HEK293 (cell line): ENCODE results near the gene KIAA1671.
A peak's percentile ranks its signal among the peaks of the same experiment; 100 is the strongest.

Experiments used
- CTCF ChIA-PET: fragments of 350-600 bp; formaldehyde crosslinking; extraction: SDS; loops from one replicate; lab custom pipeline; 2021; ENCODE audit warnings: antibody characterized with exemption; lab: Yijun Ruan, JAX
- POLR2A ChIA-PET: fragments of 300-600 bp; formaldehyde crosslinking; extraction: SDS; loops from one replicate; lab custom pipeline; 2020; ENCODE audit warnings: antibody characterized with exemption, inconsistent platforms; lab: Yijun Ruan, JAX
- H3K27ac ChIP-seq: fragments of 200-500 bp; sonication (Bioruptor generic); 2 replicates; pipeline ENCODE4 v1.5.1; 2014; ENCODE audit warnings: low read depth, low read length, control low read depth, inconsistent platforms; ENCODE audit errors: extremely low read depth
- H3K36me3 ChIP-seq, 2 experiments: fragments of 200-500 bp in 1 of 2; sonication (Bioruptor generic) in 1 of 2; 1 replicate in 1 of 2; 2 replicates in 1 of 2; pipeline ENCODE4 v1.5.1; 2014 to 2017; ENCODE audit warnings: inconsistent platforms in 2 of 2, low read length in 2 of 2; ENCODE audit not compliant: control insufficient read depth in 2 of 2, insufficient read depth in 1 of 2
- H3K4me1 ChIP-seq: fragments of 200-500 bp; sonication (Bioruptor generic); 2 replicates; pipeline ENCODE4 v1.5.1; 2014; ENCODE audit warnings: mild to moderate bottlenecking, low read length, inconsistent platforms; ENCODE audit not compliant: control insufficient read depth, insufficient read depth
- H3K4me3 ChIP-seq: 2 replicates; pipeline ENCODE4 v1.5.1; 2011; ENCODE audit warnings: low read depth, mild to moderate bottlenecking, control low read depth, low read length, moderate library complexity
- H3K9me3 ChIP-seq: fragments of 200-500 bp; sonication (Bioruptor generic); 2 replicates; pipeline ENCODE4 v1.5.1; 2014; ENCODE audit warnings: low read depth, low read length, inconsistent platforms; ENCODE audit not compliant: control insufficient read depth, insufficient read depth
- FEZF1 ChIP-seq: fragments of 450-650 bp; formaldehyde crosslinking; IDR thresholded peaks from 2 replicates; pipeline ENCODE4 v1.5.1; 2016; ENCODE audit warnings: missing biosample characterization, missing genetic modification characterization
- GLIS1 ChIP-seq: fragments of 450-650 bp; formaldehyde crosslinking; IDR thresholded peaks from 2 replicates; pipeline ENCODE4 v1.5.1; 2016; ENCODE audit warnings: missing biosample characterization, missing genetic modification characterization
- KLF10 ChIP-seq: fragments of 450-650 bp; IDR thresholded peaks from 2 replicates; pipeline ENCODE4 v1.5.1; 2018; ENCODE audit warnings: missing biosample characterization, mild to moderate bottlenecking, missing genetic modification characterization
- SETDB1 ChIP-seq: IDR thresholded peaks from one replicate; pipeline ENCODE4 v1.6.1; 2017; ENCODE audit warnings: mild to moderate bottlenecking, low read length, moderate library complexity, mixed read lengths; ENCODE audit not compliant: insufficient read length
- YY1 ChIP-seq: fragments of 450-650 bp; formaldehyde crosslinking; IDR thresholded peaks from 2 replicates; pipeline ENCODE4 v1.5.1; 2018; ENCODE audit warnings: missing biosample characterization, missing genetic modification characterization
- ZEB2 ChIP-seq: fragments of 450-650 bp; formaldehyde crosslinking; IDR thresholded peaks from 2 replicates; pipeline ENCODE4 v1.5.1; 2016; ENCODE audit warnings: missing biosample characterization, missing genetic modification characterization
- ZIC2 ChIP-seq: fragments of 450-650 bp; formaldehyde crosslinking; IDR thresholded peaks from 2 replicates; pipeline ENCODE4 v1.5.1; 2016; ENCODE audit warnings: missing biosample characterization, missing genetic modification characterization
- ZNF121 ChIP-seq: fragments of 450-650 bp; formaldehyde crosslinking; IDR thresholded peaks from 2 replicates; pipeline ENCODE4 v1.5.1; 2016; ENCODE audit warnings: missing biosample characterization, missing genetic modification characterization
- ZNF138 ChIP-seq: fragments of 450-650 bp; formaldehyde crosslinking; IDR thresholded peaks from 2 replicates; pipeline ENCODE4 v1.5.1; 2016; ENCODE audit warnings: missing biosample characterization, missing genetic modification characterization, borderline replicate concordance
- ZNF214 ChIP-seq: fragments of 450-650 bp; formaldehyde crosslinking; IDR thresholded peaks from 2 replicates; pipeline ENCODE4 v1.5.1; 2017; ENCODE audit warnings: missing biosample characterization, mild to moderate bottlenecking, missing genetic modification characterization, borderline replicate concordance
- ZNF292 ChIP-seq: fragments of 450-650 bp; formaldehyde crosslinking; IDR thresholded peaks from 2 replicates; pipeline ENCODE4 v1.5.1; 2016; ENCODE audit warnings: low read depth, missing biosample characterization, missing genetic modification characterization, borderline replicate concordance
- ZNF311 ChIP-seq: fragments of 450-650 bp; formaldehyde crosslinking; IDR thresholded peaks from 2 replicates; pipeline ENCODE4 v1.5.1; 2017; ENCODE audit warnings: missing biosample characterization, missing genetic modification characterization, borderline replicate concordance
- ZNF560 ChIP-seq: fragments of 450-650 bp; formaldehyde crosslinking; IDR thresholded peaks from 2 replicates; pipeline ENCODE4 v1.5.1; 2017; ENCODE audit warnings: missing biosample characterization, missing genetic modification characterization, borderline replicate concordance
- ZNF658 ChIP-seq: fragments of 450-650 bp; formaldehyde crosslinking; IDR thresholded peaks from 2 replicates; pipeline ENCODE4; 2016; ENCODE audit warnings: missing biosample characterization, missing genetic modification characterization
- TF ChIP-seq, protein P1 (sequence below): fragments of 450-650 bp; formaldehyde crosslinking; IDR thresholded peaks from 2 replicates; pipeline ENCODE4 v1.5.1; 2016; ENCODE audit warnings: missing biosample characterization, missing genetic modification characterization
- TF ChIP-seq, protein P2 (sequence below): fragments of 450-650 bp; formaldehyde crosslinking; optimal IDR thresholded peaks from 2 replicates; pipeline ENCODE3; 2016; ENCODE audit warnings: missing biosample characterization, mild to moderate bottlenecking, missing genetic modification characterization
- TF ChIP-seq, protein P3 (sequence below): fragments of 450-650 bp; formaldehyde crosslinking; IDR thresholded peaks from 2 replicates; pipeline ENCODE4 v1.5.1; 2017; ENCODE audit warnings: missing biosample characterization, missing genetic modification characterization
- TF ChIP-seq, protein P4 (sequence below): fragments of 450-650 bp; formaldehyde crosslinking; IDR thresholded peaks from 2 replicates; pipeline ENCODE4 v1.5.1; 2016; ENCODE audit warnings: missing biosample characterization, missing genetic modification characterization
- TF ChIP-seq, protein P5 (sequence below): fragments of 450-650 bp; formaldehyde crosslinking; IDR thresholded peaks from 2 replicates; pipeline ENCODE4 v1.5.1; 2017; ENCODE audit warnings: missing biosample characterization, missing genetic modification characterization
- TF ChIP-seq, protein P6 (sequence below): fragments of 450-650 bp; formaldehyde crosslinking; IDR thresholded peaks from 2 replicates; pipeline ENCODE4 v1.5.1; 2016; ENCODE audit warnings: missing biosample characterization, missing genetic modification characterization

KIAA1671 gene

DNA sequence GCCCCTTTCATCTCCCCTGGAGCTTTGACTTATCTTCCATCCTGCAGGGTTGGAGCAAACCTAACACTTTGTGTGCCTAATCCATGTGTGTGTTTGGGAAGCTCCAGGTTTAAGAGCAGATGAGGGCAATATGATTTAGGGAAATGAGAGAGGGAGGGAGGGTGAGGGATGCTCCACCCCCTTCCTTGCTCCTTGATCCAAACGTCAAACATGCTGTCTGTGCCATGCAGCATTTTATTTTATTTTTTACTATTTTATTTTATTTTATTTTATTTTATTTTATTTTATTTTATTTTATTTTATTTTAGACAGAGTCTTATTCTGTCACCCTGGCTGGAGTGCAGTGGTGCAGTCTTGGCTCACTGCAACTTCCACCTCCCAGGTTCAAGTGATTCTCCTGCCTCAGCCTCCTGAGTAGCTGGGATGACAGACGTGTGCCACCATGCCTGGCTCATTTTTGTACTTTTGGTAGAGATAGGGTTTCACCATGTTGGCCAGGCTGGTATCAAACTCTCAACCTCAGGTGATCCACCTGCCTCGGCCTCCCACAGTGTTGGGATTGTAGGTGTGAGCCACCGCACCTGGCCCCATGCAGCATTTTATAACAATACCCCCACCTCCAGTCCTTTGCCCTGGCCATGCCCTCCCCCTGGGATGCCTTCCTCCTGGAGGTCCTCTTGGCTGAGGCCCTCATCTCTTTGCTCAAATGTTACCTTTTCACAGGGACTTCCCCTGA lies 194.6 kb downstream of the KIAA1671 start:
- POLR2A ChIA-PET: no interaction called here
- TF ChIP-seq ZIC2 (tag by site-specific recombination): peak; percentile 15; the same call in 1 of the 2 replicates
- TF ChIP-seq SETDB1: no peak
- peak; percentile 96 for TF ChIP-seq GLIS1 (tag by site-specific recombination)
- TF ChIP-seq, protein P1, sequence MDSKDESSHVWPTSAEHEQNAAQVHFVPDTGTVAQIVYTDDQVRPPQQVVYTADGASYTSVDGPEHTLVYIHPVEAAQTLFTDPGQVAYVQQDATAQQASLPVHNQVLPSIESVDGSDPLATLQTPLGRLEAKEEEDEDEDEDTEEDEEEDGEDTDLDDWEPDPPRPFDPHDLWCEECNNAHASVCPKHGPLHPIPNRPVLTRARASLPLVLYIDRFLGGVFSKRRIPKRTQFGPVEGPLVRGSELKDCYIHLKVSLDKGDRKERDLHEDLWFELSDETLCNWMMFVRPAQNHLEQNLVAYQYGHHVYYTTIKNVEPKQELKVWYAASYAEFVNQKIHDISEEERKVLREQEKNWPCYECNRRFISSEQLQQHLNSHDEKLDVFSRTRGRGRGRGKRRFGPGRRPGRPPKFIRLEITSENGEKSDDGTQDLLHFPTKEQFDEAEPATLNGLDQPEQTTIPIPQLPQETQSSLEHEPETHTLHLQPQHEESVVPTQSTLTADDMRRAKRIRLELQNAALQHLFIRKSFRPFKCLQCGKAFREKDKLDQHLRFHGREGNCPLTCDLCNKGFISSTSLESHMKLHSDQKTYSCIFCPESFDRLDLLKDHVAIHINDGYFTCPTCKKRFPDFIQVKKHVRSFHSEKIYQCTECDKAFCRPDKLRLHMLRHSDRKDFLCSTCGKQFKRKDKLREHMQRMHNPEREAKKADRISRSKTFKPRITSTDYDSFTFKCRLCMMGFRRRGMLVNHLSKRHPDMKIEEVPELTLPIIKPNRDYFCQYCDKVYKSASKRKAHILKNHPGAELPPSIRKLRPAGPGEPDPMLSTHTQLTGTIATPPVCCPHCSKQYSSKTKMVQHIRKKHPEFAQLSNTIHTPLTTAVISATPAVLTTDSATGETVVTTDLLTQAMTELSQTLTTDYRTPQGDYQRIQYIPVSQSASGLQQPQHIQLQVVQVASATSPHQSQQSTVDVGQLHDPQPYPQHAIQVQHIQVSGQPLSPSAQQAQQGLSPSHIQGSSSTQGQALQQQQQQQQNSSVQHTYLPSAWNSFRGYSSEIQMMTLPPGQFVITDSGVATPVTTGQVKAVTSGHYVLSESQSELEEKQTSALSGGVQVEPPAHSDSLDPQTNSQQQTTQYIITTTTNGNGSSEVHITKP (tag by site-specific recombination): peak; percentile 93
- TF ChIP-seq ZNF138 (tag by site-specific recombination): no peak
- no peak for TF ChIP-seq ZNF214 (tag by site-specific recombination)
- TF ChIP-seq, protein P2, sequence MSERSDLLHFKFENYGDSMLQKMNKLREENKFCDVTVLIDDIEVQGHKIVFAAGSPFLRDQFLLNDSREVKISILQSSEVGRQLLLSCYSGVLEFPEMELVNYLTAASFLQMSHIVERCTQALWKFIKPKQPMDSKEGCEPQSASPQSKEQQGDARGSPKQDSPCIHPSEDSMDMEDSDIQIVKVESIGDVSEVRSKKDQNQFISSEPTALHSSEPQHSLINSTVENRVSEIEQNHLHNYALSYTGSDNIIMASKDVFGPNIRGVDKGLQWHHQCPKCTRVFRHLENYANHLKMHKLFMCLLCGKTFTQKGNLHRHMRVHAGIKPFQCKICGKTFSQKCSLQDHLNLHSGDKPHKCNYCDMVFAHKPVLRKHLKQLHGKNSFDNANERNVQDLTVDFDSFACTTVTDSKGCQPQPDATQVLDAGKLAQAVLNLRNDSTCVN (tag by site-specific recombination): no peak
- TF ChIP-seq, protein P3, sequence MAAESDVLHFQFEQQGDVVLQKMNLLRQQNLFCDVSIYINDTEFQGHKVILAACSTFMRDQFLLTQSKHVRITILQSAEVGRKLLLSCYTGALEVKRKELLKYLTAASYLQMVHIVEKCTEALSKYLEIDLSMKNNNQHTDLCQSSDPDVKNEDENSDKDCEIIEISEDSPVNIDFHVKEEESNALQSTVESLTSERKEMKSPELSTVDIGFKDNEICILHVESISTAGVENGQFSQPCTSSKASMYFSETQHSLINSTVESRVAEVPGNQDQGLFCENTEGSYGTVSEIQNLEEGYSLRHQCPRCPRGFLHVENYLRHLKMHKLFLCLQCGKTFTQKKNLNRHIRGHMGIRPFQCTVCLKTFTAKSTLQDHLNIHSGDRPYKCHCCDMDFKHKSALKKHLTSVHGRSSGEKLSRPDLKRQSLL (tag by site-specific recombination): no peak
- TF ChIP-seq, all 188 proteins: peak for 3
- Histone ChIP-seq H3K36me3 (no peaks in the 10 kb centered on the region), H3K27ac (no peak overlapping the region), H3K4me1 (no peaks in the 10 kb centered on the region), H3K4me3 (no peak overlapping the region), H3K9me3 (no peaks in the 10 kb centered on the region)
- CTCF ChIA-PET: no interaction called here

DNA sequence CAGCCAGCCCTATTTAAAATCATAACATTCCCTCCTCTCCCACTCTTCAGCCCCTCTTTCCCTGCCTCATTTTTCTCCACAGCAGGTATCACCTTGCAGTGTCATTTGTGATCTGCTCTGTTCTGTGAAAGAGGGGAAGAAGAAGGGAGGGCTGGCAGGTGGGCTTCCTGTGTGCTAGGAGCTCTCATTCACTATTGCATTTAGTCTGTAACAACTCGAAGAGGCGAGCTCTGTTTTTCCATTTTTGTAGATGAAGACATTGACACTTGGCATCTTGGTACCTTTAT lies 195.1 kb downstream of the KIAA1671 start:
- ChIA-PET CTCF (no interaction called here), POLR2A (no interaction called here)
- no peak overlapping the region for H3K4me3 ChIP-seq
- no peaks in the 10 kb centered on the region for H3K4me1 ChIP-seq
- H3K9me3 ChIP-seq: no peaks in the 10 kb centered on the region
- no peak overlapping the region for H3K27ac ChIP-seq
- H3K36me3 ChIP-seq: no peaks in the 10 kb centered on the region
- TF ChIP-seq ZNF311 (tag by site-specific recombination) (no peak), FEZF1 (no peak), ZNF292 (tag by site-specific recombination) (no peak), ZEB2 (tag by site-specific recombination) (no peak), ZNF121 (tag by site-specific recombination) (no peak), YY1 (tag by site-specific recombination) (no peak), ZNF658 (no peak), ZNF560 (tag by site-specific recombination) (no peak), KLF10 (tag by site-specific recombination) (no peak)
- TF ChIP-seq, protein P4, sequence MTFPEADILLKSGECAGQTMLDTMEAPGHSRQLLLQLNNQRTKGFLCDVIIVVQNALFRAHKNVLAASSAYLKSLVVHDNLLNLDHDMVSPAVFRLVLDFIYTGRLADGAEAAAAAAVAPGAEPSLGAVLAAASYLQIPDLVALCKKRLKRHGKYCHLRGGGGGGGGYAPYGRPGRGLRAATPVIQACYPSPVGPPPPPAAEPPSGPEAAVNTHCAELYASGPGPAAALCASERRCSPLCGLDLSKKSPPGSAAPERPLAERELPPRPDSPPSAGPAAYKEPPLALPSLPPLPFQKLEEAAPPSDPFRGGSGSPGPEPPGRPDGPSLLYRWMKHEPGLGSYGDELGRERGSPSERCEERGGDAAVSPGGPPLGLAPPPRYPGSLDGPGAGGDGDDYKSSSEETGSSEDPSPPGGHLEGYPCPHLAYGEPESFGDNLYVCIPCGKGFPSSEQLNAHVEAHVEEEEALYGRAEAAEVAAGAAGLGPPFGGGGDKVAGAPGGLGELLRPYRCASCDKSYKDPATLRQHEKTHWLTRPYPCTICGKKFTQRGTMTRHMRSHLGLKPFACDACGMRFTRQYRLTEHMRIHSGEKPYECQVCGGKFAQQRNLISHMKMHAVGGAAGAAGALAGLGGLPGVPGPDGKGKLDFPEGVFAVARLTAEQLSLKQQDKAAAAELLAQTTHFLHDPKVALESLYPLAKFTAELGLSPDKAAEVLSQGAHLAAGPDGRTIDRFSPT (tag by site-specific recombination): no peak
- TF ChIP-seq, protein P5, sequence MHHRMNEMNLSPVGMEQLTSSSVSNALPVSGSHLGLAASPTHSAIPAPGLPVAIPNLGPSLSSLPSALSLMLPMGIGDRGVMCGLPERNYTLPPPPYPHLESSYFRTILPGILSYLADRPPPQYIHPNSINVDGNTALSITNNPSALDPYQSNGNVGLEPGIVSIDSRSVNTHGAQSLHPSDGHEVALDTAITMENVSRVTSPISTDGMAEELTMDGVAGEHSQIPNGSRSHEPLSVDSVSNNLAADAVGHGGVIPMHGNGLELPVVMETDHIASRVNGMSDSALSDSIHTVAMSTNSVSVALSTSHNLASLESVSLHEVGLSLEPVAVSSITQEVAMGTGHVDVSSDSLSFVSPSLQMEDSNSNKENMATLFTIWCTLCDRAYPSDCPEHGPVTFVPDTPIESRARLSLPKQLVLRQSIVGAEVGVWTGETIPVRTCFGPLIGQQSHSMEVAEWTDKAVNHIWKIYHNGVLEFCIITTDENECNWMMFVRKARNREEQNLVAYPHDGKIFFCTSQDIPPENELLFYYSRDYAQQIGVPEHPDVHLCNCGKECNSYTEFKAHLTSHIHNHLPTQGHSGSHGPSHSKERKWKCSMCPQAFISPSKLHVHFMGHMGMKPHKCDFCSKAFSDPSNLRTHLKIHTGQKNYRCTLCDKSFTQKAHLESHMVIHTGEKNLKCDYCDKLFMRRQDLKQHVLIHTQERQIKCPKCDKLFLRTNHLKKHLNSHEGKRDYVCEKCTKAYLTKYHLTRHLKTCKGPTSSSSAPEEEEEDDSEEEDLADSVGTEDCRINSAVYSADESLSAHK: no peak
- TF ChIP-seq, protein P6, sequence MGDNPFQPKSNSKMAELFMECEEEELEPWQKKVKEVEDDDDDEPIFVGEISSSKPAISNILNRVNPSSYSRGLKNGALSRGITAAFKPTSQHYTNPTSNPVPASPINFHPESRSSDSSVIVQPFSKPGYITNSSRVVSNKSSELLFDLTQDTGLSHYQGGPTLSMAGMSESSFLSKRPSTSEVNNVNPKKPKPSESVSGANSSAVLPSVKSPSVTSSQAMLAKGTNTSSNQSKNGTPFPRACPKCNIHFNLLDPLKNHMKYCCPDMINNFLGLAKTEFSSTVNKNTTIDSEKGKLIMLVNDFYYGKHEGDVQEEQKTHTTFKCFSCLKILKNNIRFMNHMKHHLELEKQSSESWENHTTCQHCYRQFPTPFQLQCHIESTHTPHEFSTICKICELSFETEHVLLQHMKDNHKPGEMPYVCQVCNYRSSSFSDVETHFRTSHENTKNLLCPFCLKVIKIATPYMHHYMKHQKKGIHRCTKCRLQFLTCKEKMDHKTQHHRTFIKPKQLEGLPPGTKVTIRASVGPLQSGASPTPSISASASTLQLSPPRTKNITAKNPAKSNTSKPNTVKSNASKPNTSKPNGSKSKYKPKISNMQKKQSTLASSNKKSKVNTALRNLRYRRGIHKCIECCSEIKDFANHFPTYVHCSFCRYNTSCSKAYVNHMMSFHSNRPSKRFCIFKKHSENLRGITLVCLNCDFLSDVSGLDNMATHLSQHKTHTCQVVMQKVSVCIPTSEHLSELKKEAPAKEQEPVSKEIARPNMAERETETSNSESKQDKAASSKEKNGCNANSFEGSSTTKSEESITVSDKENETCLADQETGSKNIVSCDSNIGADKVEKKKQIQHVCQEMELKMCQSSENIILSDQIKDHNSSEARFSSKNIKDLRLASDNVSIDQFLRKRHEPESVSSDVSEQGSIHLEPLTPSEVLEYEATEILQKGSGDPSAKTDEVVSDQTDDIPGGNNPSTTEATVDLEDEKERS: no peak
